ENCODE data around the gene IGFBP1.

Gene IGFBP1

GRCh38 chr7:45881280-45881758, 7.0 kb upstream of the IGFBP1 start:
- no peak for DNase-seq (ENCODE audit: low read depth)

- DNase-seq (ENCODE audit: low read depth), result peak; percentile 59
Measured at GRCh38 chr7:45881759-45882464, 6.4 kb upstream of the IGFBP1 start.

- no peak for DNase-seq (ENCODE audit: low read depth)
Measured at GRCh38 chr7:45882465-45882810, 5.8 kb upstream of the IGFBP1 start.

GRCh38 chr7:45884136-45884535, 4.2 kb upstream of the IGFBP1 start:
- no peak for DNase-seq (ENCODE audit: low read depth)

- peak; percentile 63 for DNase-seq (ENCODE audit: low read depth)
Measured at GRCh38 chr7:45885264-45885882, 2.9 kb upstream of the IGFBP1 start.

- no peak for DNase-seq (ENCODE audit: low read depth)
Measured at GRCh38 chr7:45886931-45887667, 1.2 kb upstream of the IGFBP1 start.

- no peak for DNase-seq (ENCODE audit: low read depth)
Measured at GRCh38 chr7:45888993-45889366, 692 bp downstream of the IGFBP1 start.

- DNase-seq (ENCODE audit: low read depth), result no peak
Measured at GRCh38 chr7:45889367-45890067, 1.2 kb downstream of the IGFBP1 start.

- no peak for DNase-seq (ENCODE audit: low read depth)
Measured at GRCh38 chr7:45890125-45890901, 2.0 kb downstream of the IGFBP1 start.

- peak; percentile 71 for DNase-seq (ENCODE audit: low read depth)
Measured at GRCh38 chr7:45890902-45891461, 2.7 kb downstream of the IGFBP1 start.

GRCh38 chr7:45891462-45892402, 3.4 kb downstream of the IGFBP1 start:
- DNase-seq (ENCODE audit: low read depth), result no peak

- DNase-seq (ENCODE audit: low read depth), result no peak
Measured at GRCh38 chr7:45892407-45893035, 4.2 kb downstream of the IGFBP1 start.

GRCh38 chr7:45893374-45893995, 5.2 kb downstream of the IGFBP1 start:
- no peak for DNase-seq (ENCODE audit: low read depth)

- DNase-seq (ENCODE audit: low read depth), result no peak
Measured at GRCh38 chr7:45893996-45894664, 5.8 kb downstream of the IGFBP1 start.

- DNase-seq (ENCODE audit: low read depth), result no peak
Measured at GRCh38 chr7:45894665-45895062, 6.4 kb downstream of the IGFBP1 start.

GRCh38 chr7:45897042-45897690, 8.9 kb downstream of the IGFBP1 start:
- DNase-seq (ENCODE audit: low read depth), result peak; percentile 89

- DNase-seq (ENCODE audit: low read depth), result peak; percentile 84
Measured at GRCh38 chr7:45898222-45898621, 9.9 kb downstream of the IGFBP1 start.

GRCh38 chr7:45901566-45901965, 13.3 kb downstream of the IGFBP1 start:
- DNase-seq (ENCODE audit: low read depth), result no peak
